Right atrium auricular region (tissue), 2 donors: ENCODE data around the gene CLMP. TPM values are rescaled to one million over a fixed set of nuclear protein-coding genes. Genes with fewer than 3 reads are reported as not detected.
"Not testable (repeated sequence)": the region's sequence is repeated elsewhere in the genome, so short reads cannot be mapped to it uniquely, and the experiment has no call there.

Experiments used
- DNase-seq: peaks from one replicate; pipeline ENCODE4 v3.0.0-alpha.2; 2019; ENCODE audit warnings: low spot score
- H3K27ac ChIP-seq, 2 donors: fragments of 200-600 bp; sonication (generic); 1 replicate in 1 of 2; 2 replicates in 1 of 2; pipeline ENCODE4 v1.5.1; 2016 to 2019
- H3K27me3 ChIP-seq, 2 donors: fragments of 200-600 bp; sonication (generic); one replicate each; pipeline versions ENCODE4 v1.5.1 to v1.6.0; 2017 to 2019
- H3K36me3 ChIP-seq: fragments of 200-600 bp; sonication (generic); one replicate; pipeline ENCODE4 v1.5.1; 2016
- H3K4me1 ChIP-seq, 2 donors: fragments of 200-600 bp; sonication (generic); one replicate each; pipeline versions ENCODE4 v1.5.1 to v1.6.0; 2017 to 2019
- H3K4me3 ChIP-seq, 2 donors: fragments of 200-600 bp; sonication (generic); 1 replicate in 1 of 2; 2 replicates in 1 of 2; pipeline ENCODE4 v1.5.1; 2017 to 2019; ENCODE audit warnings: mild to moderate bottlenecking in 1 of 2, moderate library complexity in 1 of 2
- H3K9me3 ChIP-seq, 2 donors: fragments of 200-600 bp; sonication (generic); one replicate each; pipeline ENCODE4 v1.5.1; 2019
- CTCF ChIP-seq, 2 donors: fragments of 200-600 bp; sonication (generic); IDR thresholded peaks; one replicate each; pipeline ENCODE4 v1.5.1; 2019; ENCODE audit warnings: antibody characterized with exemption in 2 of 2
- total RNA-seq, 2 donors: library from RNA; depleted of rRNA; stranded (reverse); fragments of >200 nt; gene quantifications; one replicate each; pipeline ENCODE4 v1.1.0, GENCODE V29; 2016

The CLMP gene
- total RNA-seq, 2 donors from 2014 or later: 8.4 to 34.3 TPM

GRCh38 chr11:123209591-123209990 lies 14.5 kb upstream of the CLMP start:
- H3K9me3 ChIP-seq: no peaks in the 10 kb centered on the region
- no peak overlapping the region for H3K4me3 ChIP-seq
- H3K27me3 ChIP-seq: no peaks in the 10 kb centered on the region
- no peak overlapping the region for H3K27ac ChIP-seq
- no peaks in the 10 kb centered on the region for H3K4me1 ChIP-seq
- no peak for TF ChIP-seq CTCF (IDR thresholded peaks at IDR 0.05)
- H3K36me3 ChIP-seq: no peaks in the 10 kb centered on the region
- no peak for DNase-seq

GRCh38 chr11:123206791-123207434 lies 11.9 kb upstream of the CLMP start:
- Histone ChIP-seq H3K4me3 (no peak overlapping the region), H3K27ac (no peak overlapping the region), H3K27me3 (no peaks in the 10 kb centered on the region), H3K4me1 (peaks cover 0 to 11% of the 10 kb centered on the region in 2 donors), H3K36me3 (no peaks in the 10 kb centered on the region), H3K9me3 (no peaks in the 10 kb centered on the region)
- no peak for TF ChIP-seq CTCF (IDR thresholded peaks at IDR 0.05)
- no peak for DNase-seq

- peaks cover 0 to 12% of the 10 kb centered on the region in 2 donors for H3K4me1 ChIP-seq
- not testable (repeated sequence) for H3K27me3 ChIP-seq, H3K36me3 ChIP-seq, H3K9me3 ChIP-seq, DNase-seq, H3K4me3 ChIP-seq, H3K27ac ChIP-seq
These were observed 11.0 kb upstream of the CLMP start for GRCh38 chr11:123206055-123206454.

DNA sequence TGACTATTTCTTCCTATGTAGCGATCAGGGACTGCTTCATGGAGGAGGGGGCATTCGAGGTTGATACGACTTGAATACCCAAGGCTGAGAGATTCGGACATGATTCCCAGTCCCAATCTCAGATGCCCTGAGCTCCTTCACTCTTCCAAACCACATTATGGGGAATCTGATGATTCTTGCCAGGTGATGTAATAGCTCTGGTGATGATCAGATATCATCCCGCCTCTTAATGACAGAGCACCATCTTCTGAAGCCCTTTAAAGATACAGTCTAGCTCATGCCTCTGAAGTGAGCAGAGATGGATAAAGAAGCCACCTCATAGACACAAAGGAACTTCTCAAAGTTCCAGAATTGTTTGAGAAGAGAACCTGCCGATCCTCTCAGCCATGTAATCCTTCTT lies 8.9 kb upstream of the CLMP start:
- no peaks in the 10 kb centered on the region for H3K27me3 ChIP-seq
- peaks cover 0 to 12% of the 10 kb centered on the region in 2 donors for H3K4me1 ChIP-seq
- H3K36me3 ChIP-seq: no peaks in the 10 kb centered on the region
- TF ChIP-seq CTCF (IDR thresholded peaks at IDR 0.05): no peak
- no peak overlapping the region for H3K27ac ChIP-seq
- no peaks in the 10 kb centered on the region for H3K9me3 ChIP-seq
- no peak for DNase-seq
- H3K4me3 ChIP-seq: no peak overlapping the region

DNA sequence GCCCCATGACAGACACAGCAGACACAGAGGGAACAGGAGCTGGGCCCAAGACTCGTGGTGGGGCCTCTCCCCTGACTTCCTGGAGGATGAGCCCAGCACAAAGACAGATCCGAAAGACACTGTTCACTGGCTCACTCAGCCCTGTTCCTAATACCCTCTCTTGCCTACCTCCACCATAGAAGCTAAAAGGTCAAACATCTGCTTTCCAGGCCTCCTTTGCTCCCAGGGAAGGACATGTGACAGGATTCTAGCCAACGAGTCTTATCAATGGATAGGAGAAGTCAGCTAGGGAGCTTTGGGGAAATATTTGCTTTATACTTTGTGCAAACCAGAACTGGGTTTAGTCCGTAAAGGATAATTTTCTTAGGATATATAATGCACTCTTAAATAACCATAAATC lies 8.4 kb upstream of the CLMP start:
- Histone ChIP-seq H3K27me3 (no peaks in the 10 kb centered on the region), H3K36me3 (no peaks in the 10 kb centered on the region), H3K27ac (no peak overlapping the region), H3K9me3 (no peaks in the 10 kb centered on the region), H3K4me3 (no peak overlapping the region), H3K4me1 (peaks cover 0 to 12% of the 10 kb centered on the region in 2 donors)
- DNase-seq: no peak
- no peak for TF ChIP-seq CTCF (IDR thresholded peaks at IDR 0.05)

DNA sequence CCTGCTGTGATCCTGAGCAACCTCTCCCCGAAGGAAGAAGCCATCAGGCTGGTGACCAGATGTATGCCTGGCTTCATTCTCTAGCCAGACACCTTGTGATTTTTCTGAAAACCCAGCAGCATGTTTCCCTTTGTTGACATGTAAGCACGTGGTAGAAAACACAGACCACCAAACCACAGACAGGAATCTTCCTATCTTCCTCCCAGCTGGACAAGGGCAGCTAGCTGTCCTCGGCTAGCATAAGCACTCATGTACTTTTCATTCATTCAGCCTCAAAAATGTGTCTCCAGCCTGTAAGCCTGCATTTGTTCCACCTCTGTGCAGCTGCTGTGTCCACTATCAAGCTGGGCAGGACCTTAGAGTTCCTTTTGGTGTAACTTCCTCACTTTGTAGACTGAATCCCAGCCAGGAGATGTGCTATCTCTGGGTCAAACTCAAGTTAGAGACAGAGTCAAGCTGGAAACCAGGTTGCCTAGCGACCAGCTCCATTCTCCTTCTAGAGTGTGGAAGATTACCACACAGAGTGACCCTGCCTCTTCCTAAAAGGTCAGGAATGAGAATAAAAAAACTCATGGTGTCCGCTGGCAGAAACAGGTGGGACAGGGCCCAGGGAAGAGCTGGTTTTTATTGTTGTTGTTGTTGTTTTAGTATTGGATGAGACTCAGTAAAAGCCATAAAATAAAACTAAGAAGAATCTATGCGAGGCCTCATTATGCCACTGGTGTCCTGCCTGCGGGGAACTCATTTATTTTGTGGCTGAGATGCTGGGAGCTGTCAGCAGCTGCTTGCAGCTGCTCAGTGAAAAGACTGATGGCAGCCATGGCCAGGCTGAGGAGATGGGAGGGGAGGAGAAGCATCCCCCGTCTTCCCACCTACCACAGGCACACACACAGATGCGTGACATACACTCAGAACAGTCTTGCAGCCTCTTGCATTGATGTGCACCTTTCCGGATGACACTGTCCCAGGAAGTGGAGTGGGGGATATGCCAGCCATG lies 7.4 kb upstream of the CLMP start:
- no peak overlapping the region for H3K27ac ChIP-seq
- DNase-seq: peak; percentile 76
- H3K36me3 ChIP-seq: no peaks in the 10 kb centered on the region
- H3K4me1 ChIP-seq: peaks cover 0 to 12% of the 10 kb centered on the region in 2 donors
- TF ChIP-seq CTCF (IDR thresholded peaks at IDR 0.05): no peak
- no peak overlapping the region for H3K4me3 ChIP-seq
- H3K9me3 ChIP-seq: no peaks in the 10 kb centered on the region
- H3K27me3 ChIP-seq: no peaks in the 10 kb centered on the region
